CD1c-positive myeloid dendritic cell (primary cell): ENCODE measurements around the gene REV1.
A peak's percentile ranks its signal among the peaks of the same experiment; 100 is the strongest.

Experiments
- DNase-seq: peaks from one replicate; pipeline ENCODE4 v3.0.0-alpha.2; 2016; ENCODE audit errors: extremely low spot score

Gene REV1

GRCh38 chr2:99448556-99448955, 41.3 kb downstream of the REV1 start:
- no peak for DNase-seq

GRCh38 chr2:99445065-99445464, 44.8 kb downstream of the REV1 start:
- no peak for DNase-seq

- no peak for DNase-seq
These were observed 45.6 kb downstream of the REV1 start for GRCh38 chr2:99444222-99444621.

- DNase-seq, result no peak
These were observed 47.0 kb downstream of the REV1 start for GRCh38 chr2:99442837-99443236.

- no peak for DNase-seq
These were observed 49.8 kb downstream of the REV1 start for GRCh38 chr2:99439971-99440505.

GRCh38 chr2:99436874-99437273, 52.9 kb downstream of the REV1 start:
- no peak for DNase-seq

GRCh38 chr2:99433340-99433739, 56.5 kb downstream of the REV1 start:
- DNase-seq, result no peak

- no peak for DNase-seq
These were observed 58.1 kb downstream of the REV1 start for GRCh38 chr2:99431587-99432275.

GRCh38 chr2:99430614-99431291, 59.1 kb downstream of the REV1 start:
- DNase-seq, result no peak

GRCh38 chr2:99425022-99425421, 64.8 kb downstream of the REV1 start:
- DNase-seq, result no peak

- DNase-seq, result no peak
These were observed 65.4 kb downstream of the REV1 start for GRCh38 chr2:99424371-99424770.

- DNase-seq, result peak; percentile 59
These were observed 67.2 kb downstream of the REV1 start for GRCh38 chr2:99422599-99422998.

GRCh38 chr2:99421469-99421868, 68.3 kb downstream of the REV1 start:
- DNase-seq, result no peak

- no peak for DNase-seq
These were observed 69.0 kb downstream of the REV1 start for GRCh38 chr2:99420751-99421299.

GRCh38 chr2:99420031-99420430, 69.8 kb downstream of the REV1 start:
- DNase-seq, result no peak

GRCh38 chr2:99417396-99417795, 72.4 kb downstream of the REV1 start:
- no peak for DNase-seq

- DNase-seq, result peak; percentile 10
These were observed 75.3 kb downstream of the REV1 start for GRCh38 chr2:99414566-99414965.

GRCh38 chr2:99410276-99410675, 79.5 kb downstream of the REV1 start:
- DNase-seq, result no peak

- DNase-seq, result no peak
These were observed 83.7 kb downstream of the REV1 start for GRCh38 chr2:99406137-99406536.

GRCh38 chr2:99404797-99405669, 84.8 kb downstream of the REV1 start:
- DNase-seq, result no peak

- DNase-seq, result no peak
These were observed 85.6 kb downstream of the REV1 start for GRCh38 chr2:99404039-99404796.
